Astrocyte of the cerebellum (primary cell): ENCODE results near the gene OSER1.

Experiments used
- DNase-seq: peaks from one replicate; pipeline ENCODE4 v3.0.0-alpha.2; 2011; ENCODE audit warnings: low read depth
- H3K4me3 ChIP-seq: 2 replicates; pipeline ENCODE4 v1.5.1; 2011; ENCODE audit warnings: mild to moderate bottlenecking, low read depth, low read length, moderate library complexity
- CTCF ChIP-seq: IDR thresholded peaks from 2 replicates; pipeline ENCODE4 v1.5.1; 2012; ENCODE audit warnings: low read length, low read depth, moderate library complexity, mild to moderate bottlenecking; ENCODE audit errors: missing control alignments
- in situ Hi-C: cut with HindIII; loops from 2 replicates; pipeline ENCODE4 v1.10.0; 2017; ENCODE audit warnings: low sequenced_read_pairs

The OSER1 gene

GRCh38 chr20:44153636-44154043, 56.9 kb downstream of the OSER1 start:
- H3K4me3 ChIP-seq = no peak overlapping the region
- TF ChIP-seq CTCF = no peak
- in situ Hi-C loops = no loop called here
- no peak for DNase-seq

- no peak overlapping the region for H3K4me3 ChIP-seq
- DNase-seq = no peak
- no peak for TF ChIP-seq CTCF
- in situ Hi-C loops = no loop called here
Measured at GRCh38 chr20:44151621-44152416, 58.8 kb downstream of the OSER1 start.

GRCh38 chr20:44146272-44146671, 64.3 kb downstream of the OSER1 start:
- in situ Hi-C loops = no loop called here

More at GRCh38 chr20:44146272-44146671, 64.3 kb downstream of the OSER1 start:
- H3K4me3 ChIP-seq = no peak overlapping the region
- no peak for DNase-seq
- TF ChIP-seq CTCF = no peak
